Effector CD8-positive, alpha-beta T cell (primary cell): ENCODE measurements around the gene MTG2.

Experiments
- DNase-seq: peaks from one replicate; lab custom pipeline; 2025; lab: John Stamatoyannopoulos, UW

The MTG2 gene

DNA sequence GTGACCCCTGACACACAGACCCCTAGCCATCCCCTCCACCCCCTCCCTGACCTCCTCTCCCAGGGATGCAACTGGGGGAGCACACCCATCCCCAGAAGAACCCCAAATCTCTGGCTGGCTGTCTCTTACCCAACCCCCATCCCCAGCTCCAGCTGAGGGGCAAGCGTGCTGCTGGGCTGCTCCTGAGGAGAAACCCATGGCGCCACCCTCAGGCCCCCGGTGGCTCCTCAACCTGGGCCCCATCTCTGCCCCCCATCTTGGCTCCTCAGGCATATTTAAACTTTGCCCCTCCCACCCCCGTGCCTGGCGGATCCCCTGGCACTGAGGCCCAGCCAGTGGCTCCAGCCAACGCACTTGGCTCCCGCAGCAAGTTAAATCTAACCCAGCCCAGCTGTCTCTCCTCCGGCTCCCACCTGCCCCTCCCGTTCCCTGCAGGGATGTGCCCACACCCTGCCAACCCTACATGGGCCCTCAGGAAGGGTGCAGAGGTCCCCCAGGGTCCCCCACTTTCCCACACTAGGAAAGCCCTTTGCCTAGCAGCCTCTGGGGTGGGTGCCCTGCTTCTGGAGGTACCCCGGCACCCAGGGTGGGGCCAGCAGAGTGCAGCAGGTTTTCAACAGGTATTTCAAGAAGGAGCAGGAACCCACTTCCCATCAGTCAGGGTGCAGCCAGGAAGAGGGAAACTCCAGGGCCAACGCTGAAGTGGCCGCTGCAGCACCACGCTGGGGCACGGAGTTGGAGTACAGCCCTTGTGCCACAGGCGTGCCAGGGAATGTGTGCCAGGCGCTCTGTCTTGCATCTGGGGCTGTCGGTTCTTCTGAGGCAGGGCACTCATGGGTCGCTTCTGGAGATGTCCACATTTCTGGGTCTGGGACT is 50.2 kb downstream of the MTG2 start:
- DNase-seq = no peak

DNA sequence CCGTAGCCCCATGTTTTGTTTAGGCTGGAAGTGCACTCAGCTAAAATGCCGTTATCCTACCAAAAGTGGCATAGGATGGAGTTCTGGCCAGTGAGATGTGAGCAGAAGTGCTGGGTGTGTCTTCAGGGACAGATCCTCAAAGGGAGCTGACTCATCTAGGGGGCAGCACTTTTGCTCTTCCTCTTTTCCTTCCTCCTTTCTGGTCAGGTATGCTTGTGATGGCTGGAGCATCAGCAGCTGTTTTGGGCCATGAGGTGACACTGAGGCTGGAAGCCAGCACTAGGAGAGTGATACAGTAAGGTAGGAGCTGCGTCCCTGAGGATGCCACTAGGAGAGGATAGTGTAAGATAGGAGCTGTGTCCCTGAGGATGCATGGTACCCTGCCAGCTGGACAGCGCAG is 50.9 kb downstream of the MTG2 start:
- no peak for DNase-seq

DNA sequence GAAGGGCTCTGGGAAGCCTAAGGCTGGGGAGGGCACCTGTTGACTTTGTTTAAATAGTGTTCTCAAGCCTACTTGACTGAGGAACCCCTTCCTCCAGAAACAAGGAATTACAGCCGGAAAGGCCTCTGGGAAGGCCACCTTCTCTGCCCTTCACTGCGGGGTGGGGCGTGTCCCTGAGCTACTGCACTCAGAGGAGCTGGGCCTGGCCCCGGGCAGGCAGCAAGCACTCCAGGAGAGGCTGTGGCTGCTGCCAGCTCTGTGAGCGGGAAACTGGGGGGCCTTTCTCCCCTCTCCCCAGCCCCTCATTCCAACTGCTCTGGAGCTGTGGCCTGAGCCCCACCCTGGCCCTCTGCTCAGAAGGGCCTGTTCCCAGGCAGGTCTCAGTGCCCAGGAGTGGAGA is 51.5 kb downstream of the MTG2 start:
- no peak for DNase-seq

DNA sequence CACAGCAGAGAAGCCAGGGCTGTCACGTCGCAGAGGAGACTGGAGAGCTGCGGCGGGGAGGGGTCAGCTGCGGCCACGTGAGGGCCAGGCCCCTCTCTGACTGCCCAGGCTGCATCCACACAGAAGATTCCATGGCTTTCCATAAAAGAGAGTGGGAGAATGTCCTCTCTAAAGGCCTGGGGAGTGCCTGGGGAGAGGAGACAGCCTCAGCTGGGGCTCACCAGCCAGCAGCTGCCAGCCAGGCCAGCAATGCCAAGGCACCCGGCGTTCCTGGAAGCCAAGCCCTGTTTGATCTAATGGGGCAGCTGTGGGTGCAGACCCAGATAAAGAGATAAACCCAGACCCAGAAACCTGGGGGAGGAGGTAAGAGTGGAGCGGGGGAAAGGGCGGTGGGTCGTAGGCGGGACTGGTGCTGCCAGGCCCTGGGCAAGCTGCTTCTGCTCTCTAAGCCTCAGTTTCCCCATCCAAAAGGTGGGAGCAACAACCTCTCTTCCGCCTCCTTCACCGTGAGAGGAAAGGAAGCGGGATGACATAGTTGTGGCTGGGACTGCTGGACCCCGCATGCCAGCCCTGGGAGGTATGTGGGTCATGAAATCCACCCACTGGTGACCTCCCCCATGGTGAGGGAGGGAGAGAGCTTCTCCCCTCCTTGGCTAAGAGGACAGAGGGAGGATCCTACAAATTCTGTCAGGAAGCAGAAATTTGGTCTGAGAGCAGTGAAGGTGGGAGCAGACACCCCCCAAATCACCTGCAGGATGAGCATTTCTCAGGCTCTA is 52.4 kb downstream of the MTG2 start:
- no peak for DNase-seq

DNA sequence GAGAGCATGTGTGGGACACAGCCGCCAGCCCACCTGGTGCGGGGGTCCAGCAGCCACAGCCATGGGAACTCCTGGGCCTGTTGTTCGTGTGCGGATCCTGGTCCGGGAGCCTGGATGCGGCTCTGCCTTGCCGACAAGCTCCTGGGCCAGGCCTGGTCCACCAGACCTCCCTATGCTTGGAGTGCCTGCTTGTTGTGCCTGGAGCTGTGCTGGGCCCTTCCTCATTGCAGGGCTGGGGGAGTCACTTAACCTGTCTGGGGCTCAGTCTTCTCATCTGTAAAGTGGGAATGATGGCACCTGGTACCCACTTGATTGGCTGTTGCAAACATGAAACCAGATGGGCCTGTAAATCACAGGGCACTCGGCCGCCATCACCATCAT is 52.9 kb downstream of the MTG2 start:
- no peak for DNase-seq

DNA sequence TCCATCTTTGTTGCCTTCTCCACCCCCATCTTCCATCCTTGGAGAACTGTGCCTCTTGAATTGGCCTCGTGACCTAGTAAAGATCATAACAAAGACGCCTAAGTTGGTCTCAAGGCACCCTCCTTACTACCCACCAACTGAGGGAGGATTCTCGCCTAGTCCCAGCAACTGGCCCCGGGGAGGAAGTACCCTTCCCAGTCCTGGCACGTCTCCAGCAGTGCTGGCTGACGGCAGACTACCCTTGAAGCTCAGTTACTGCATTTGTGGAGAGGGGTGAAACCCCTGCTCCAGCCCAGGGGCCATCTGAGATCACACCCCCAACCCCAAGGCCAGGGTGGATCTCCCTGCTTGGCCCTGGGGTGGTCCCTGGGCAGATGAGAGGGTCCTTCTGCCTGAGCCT is 53.4 kb downstream of the MTG2 start:
- no peak for DNase-seq

DNA sequence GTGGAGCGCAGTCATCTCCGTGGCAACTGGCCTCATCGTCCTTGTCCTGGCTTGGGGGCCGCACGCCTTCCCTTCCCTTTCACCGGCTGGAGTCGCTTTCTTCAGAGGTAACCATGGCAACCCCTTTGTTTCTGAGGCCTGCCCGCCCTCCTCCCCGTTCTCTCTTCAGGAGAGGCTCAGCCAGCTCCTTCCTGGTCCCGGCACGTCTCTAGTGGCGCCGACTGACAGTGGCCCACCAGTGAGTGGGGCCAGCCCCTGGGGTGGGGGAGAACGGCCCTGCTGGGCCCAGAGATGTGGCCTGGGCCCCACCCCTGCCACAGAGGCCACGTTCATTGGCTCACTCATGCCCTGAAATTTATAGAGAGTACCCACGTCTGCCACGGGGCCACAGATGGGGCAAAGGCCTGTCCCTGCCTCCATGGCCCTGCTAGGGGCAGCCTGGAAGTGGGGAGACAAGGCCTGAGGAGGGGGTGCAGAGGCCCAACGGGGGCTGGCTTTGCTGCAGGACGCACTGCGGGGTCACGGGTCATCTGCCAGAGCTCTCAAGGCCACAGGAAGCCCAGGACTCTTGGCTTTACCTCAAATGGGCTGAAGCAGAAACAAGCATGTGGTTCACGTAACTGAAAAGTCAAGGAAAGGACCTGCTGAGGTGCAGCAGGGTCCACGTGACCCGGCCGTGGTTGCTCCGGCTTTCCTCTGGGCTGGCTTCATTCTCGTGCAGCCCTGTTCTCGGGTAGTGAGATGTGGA is 54.1 kb downstream of the MTG2 start:
- DNase-seq = no peak

DNA sequence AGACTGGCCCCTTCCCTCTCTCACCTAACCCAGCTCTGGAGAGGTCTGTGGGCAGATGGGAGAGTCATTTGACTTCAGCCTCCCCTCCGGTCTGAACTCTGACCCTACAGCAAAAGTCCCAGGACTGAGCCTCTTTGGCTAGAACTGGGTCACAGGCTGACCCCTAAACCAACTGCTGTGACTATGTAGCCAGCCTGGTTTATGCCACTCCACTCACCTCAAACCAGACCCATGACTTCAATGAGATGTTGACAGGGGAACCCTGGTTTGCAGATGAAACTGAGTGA is 54.6 kb downstream of the MTG2 start:
- DNase-seq = no peak

DNA sequence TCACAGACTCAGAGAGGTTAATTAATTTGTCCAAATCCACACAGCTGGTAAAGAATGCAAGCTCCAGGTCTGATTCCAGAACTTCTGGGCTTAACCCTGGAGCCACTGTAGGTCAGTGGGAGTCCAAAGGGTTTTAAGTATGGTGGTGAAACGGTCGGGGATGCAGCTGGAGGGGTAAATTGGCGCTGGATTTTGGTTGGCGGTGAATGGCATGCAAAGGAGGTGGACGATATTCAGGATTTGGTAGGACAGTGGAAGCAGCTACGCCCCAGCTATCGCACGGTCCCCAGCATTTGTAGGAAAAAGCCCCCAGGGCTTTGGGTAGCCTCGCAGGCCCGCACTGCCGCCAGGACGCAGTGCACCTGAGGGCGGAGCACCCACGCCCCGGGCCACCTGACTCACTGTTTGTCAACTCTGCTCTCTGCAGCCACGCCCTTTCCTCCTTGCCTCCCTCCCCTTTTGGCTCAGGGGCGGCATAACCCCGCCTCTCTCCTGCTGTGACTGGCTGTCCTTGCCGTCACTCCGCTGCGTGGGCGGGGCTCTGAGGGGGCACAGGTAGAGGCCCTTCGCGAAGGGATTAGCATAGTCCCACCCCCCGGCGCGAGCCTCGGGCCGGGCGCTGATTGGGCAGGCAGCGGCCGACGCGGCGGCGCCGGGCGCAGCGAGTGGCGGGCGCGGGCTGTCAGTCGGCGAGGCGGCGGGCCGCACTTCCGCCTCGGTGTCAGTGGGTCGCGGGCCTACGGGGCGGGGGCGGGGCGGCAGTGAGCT is 55.2 kb downstream of the MTG2 start, which contains the start of gene OSBPL2:
TSS of gene OSBPL2 (plus strand) at position 721 of the 768 bp plus-strand sequence. CDS start 17,664 bp downstream, outside the sequence.
- peak; percentile 100 for DNase-seq

DNA sequence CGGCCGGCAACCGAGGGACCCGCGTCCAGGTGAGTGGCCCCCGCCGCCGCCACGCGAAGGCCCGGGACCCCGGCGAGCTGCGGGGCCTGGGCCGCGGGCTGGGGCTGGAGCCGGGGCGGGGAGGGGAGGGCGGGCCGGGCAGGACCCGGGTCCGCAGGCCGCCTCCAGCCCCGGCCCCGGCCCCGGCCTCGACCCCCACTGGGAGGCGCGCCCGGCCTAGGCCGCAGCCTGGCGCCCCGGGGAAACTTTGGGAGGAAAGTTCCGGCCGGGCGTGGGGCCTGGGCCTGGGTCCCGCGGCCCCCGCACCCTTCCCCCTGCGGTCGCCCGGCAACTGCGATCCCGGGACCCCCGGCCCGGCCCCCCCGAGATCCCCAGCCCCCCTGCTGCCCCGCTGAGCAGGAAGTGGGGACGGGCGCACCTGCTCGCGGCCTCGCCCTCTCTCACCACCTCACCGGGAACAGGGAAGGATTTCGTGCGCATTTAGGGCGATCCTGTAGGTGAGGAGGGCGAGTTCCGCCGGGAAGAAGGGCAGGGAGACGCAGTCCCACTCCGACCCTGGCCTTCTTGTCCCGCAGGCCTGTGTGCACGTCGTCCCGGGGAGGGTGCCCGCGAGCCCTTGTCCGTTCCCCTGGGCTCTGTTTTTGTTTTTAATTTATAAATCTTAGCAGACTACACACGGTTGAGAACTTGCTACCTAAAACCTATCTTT is 55.9 kb downstream of the MTG2 start:
- no peak for DNase-seq

DNA sequence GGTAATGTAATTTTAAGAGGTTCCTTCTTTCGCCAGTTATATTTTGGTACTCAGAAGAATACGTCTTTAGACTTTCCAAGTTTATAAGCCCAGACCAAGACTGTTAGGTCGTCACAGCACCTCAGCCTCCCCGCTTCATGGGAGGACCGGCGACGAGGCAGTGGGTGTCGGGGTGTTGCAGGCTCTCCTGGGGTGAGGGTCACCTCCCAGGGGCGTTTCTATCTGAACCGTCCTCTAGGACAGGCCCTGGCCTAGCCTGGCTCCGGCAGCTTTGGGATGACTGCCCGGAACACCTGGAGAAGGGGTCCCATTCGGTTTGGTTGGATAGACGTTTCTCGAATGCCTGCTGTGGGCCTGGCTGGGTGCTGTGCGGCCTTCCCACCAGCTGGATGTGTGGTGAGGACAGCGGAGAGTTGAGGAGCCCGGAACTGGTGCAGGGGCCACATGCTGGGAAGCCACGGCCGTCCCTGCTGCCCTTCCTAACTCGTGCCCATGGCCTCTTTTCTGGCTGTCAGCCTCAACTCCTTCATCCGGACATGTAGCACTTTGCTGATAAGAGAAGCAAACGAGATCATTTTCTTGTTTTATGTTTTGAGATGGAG is 56.6 kb downstream of the MTG2 start:
- DNase-seq = no peak

DNA sequence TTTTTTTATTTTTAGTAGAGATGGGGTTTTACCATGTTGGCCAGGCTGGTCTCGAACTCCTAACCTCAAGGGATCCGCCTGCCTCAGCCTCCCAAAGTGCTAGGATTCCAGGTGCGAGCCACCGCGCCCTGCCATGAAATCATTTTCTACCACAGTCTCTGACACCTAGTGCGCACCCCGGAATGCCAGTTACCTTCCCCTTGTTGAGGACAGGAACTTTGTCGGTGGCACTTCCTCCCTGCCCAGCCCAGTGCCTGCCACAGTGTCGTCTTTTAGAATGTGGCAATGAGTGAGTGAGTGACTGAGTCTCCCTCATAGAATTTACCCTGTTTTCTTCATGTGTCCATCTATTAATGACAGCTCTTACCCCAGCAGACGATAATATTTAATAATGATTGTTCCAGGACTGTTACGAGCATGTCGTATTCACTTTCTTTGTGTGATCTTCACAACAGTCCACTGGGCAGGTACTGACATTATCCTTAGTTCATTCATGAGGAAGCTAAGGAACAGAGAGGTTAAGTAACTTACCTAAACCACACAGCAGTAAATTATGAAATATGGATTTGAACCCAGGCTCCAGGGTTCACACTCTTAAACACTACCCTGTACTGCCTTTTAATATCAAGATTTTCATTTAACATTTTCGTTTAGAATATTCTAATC is 57.3 kb downstream of the MTG2 start:
- no peak for DNase-seq

DNA sequence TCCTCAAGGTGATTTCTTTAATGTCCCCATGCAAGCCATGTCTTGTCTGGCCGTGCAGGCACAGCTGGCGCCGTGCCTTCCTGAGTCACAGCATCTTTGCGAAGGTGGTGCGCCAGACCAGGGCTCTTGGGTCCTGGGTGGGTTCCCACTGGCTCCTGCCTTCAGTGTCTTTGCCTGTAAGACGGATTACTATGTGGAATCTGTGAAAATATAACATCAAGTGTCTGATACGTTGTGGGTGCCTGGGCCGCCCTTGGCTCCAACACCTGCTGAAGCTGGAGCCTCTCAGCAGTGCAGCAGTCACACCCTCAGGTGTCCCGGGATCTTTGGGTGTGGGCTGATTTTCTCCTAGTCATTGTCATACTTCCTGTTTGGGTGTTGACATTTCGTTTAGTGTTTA is 58.7 kb downstream of the MTG2 start:
- DNase-seq = no peak

DNA sequence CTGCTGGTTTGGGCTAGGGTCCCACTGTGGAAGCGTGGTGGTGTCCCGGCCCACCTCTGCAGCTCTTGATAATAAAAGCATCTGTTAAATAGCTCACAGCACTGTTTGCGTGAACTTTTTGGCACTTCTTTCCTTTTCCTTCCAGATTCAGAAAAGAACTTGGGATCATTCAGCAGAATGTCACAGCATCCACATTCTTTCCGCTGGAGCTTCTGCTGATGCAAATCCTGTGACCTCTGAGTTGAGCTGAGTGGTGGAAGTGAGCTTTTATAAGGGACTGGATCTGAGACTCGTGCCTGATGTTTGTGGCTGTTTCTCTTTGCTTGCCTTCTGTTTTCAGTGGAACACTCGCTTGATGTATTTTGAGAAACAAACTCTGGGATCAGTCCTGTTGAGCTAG is 59.3 kb downstream of the MTG2 start:
- DNase-seq = no peak

DNA sequence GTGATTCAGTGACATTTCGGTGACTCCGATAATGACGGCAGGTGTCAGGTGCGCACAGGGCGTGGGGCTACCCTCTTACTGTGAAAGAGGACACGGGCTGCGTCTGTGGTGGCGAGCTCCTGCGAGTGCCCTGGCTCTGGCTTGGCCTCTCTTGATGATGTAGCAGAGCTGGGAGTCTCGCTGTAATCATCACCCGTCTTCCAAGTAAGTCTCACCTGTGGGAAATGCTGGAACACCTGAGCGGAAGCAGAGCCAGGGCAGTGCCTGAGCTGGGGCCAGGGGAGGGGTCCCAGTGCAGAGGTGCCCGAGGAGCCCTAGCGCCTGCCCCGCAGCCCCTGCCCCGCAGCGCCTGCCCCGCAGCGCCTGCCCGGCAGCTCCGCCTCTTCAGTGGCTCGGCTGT is 60.3 kb downstream of the MTG2 start:
- no peak for DNase-seq

DNA sequence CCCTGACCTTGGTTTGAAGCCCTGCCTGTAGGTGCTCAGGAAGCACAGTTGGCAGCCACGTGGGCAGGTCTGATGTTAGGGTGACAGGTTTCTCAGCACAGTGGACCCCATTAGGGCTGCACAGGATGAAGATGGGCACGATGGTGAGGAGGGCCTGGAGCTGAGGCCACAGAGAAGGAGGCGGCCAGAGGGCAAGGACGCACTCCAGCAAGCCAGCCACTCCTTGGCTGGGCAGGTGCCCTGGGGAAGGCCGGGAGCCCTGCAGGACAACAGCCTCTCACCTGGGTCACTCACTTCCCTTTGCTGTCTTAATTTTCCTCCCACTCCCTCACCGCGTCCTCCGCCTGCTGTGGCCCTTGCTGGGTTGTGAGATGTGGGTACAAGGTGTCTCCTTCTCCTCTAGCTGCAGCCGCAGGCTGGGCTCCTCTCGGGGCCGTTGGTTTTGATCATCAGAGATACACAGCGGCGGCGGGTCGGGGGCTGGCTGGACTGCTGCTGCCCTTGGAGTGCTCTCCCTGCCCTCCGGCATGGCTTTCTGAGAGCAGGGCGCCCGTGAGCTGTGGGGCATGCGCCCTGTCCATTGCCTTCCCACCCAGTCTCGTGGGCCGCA is 61.2 kb downstream of the MTG2 start:
- DNase-seq = no peak

DNA sequence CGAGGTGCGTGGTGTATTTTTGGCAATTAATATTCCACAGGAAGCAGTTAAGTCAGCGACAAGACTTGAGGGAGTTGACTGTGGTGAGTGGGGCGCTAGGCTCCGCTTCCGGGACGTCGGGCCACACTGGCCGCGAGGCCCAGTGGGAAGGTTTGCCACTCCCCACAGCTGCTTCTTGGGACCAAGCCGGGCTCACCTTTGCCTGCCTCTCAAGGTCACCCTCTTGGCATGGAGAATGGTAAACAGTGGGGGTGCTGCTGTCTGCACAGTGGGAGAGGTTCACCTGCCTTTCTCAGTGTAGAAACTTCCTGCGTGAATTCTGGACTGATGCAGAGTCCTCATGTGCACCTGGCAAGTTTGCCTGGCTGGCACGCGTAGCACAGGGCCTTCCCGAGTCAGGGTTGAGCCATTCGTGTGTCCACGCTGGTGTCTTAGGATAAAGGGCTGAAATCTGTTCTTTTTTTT is 61.8 kb downstream of the MTG2 start:
- DNase-seq = no peak

DNA sequence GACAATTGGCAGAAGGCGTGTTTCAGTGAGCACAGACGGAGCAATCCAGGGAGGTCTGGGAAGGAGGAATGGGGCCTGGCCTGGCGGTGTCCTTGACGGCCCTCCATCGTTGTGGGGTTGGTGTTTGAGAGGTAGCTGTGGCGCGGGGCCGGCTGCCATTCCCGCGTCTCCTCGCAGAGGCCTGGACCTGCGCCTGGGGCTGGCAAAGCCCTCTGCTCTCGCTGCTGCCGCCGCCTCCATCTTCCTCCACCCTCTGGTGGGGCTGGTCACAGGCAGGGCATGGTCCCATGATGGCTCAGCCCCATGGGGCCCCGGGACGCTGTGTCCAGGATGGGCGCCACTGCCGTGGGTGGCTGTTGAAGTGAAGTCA is 63.1 kb downstream of the MTG2 start:
- DNase-seq = no peak

DNA sequence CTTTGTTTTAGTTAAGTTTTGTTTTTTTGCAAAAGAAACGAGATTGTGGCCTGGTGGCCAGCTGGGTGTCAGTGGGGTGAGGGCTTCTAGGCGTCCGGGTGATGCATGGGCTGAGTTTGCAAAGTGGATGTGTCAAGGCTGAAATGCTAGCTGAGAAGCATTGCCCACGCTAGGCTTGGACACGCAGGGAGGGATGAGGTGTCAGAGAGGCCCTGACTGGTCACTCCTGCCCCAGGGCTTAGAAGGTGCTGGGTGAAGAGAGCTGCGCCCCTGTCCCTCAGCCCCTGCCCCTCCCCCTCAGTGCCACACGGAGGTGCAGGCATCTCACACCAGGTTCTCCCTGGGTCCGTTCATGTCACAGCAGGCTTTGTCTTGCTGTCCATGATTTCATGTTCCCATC is 63.6 kb downstream of the MTG2 start:
- no peak for DNase-seq
